ENCODE results near the gene BTBD19.

GRCh38 chr1:44788120-44788860, 20.0 kb upstream of the BTBD19 start, which contains the start of gene BEST4:
- TF ChIP-seq, protein P1, sequence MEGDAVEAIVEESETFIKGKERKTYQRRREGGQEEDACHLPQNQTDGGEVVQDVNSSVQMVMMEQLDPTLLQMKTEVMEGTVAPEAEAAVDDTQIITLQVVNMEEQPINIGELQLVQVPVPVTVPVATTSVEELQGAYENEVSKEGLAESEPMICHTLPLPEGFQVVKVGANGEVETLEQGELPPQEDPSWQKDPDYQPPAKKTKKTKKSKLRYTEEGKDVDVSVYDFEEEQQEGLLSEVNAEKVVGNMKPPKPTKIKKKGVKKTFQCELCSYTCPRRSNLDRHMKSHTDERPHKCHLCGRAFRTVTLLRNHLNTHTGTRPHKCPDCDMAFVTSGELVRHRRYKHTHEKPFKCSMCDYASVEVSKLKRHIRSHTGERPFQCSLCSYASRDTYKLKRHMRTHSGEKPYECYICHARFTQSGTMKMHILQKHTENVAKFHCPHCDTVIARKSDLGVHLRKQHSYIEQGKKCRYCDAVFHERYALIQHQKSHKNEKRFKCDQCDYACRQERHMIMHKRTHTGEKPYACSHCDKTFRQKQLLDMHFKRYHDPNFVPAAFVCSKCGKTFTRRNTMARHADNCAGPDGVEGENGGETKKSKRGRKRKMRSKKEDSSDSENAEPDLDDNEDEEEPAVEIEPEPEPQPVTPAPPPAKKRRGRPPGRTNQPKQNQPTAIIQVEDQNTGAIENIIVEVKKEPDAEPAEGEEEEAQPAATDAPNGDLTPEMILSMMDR (IDR thresholded peaks at IDR 0.05), result no peak
- TF ChIP-seq POLR2AphosphoS5 (IDR thresholded peaks at IDR 0.05) (no peak), POLR2A (IDR thresholded peaks at IDR 0.05) (no peak)
